H1 (cell line): ENCODE results near the gene PRR19. TPM values are rescaled to one million over a fixed set of nuclear protein-coding genes. Genes with fewer than 3 reads are reported as not detected.

ENCODE experiments used
- CTCF ChIA-PET: fragments of 300-600 bp; sonication (Branson Sonifier 250); formaldehyde crosslinking; loops from one replicate; lab custom pipeline; 2021; ENCODE audit not compliant: partially characterized antibody; lab: Charles Lee
- POLR2A ChIA-PET: fragments of 300-600 bp; sonication (Branson Sonifier 250); formaldehyde crosslinking; loops from one replicate; lab custom pipeline; 2021; ENCODE audit warnings: inconsistent platforms; ENCODE audit not compliant: partially characterized antibody; lab: Charles Lee
- DNase-seq, 2 experiments: peaks; one replicate each; pipeline versions ENCODE4 v3.0.0 to v3.0.0-alpha.2; 2010 to 2022; ENCODE audit warnings: low spot score in 2 of 2, low read depth in 1 of 2, mixed read lengths in 1 of 2
- FAIRE-seq: peaks from 2 replicates; lab custom pipeline; 2011; peaks lifted over from hg19 to GRCh38; lab: Jason Lieb, UNC
- H2AFZ ChIP-seq: 2 replicates; pipeline ENCODE4 v1.8.1; 2012; ENCODE audit warnings: low read length, inconsistent platforms
- H2AK5ac ChIP-seq: 2 replicates; pipeline ENCODE4 v1.6.1; 2013; ENCODE audit warnings: low read depth, low read length
- H2BK120ac ChIP-seq: replicated peaks from 2 replicates; pipeline ENCODE3; 2013; ENCODE audit warnings: low read depth, low read length, inconsistent platforms
- H2BK12ac ChIP-seq: 2 replicates; pipeline ENCODE4 v1.6.1; 2013; ENCODE audit warnings: low read depth, low read length
- H2BK15ac ChIP-seq: 2 replicates; pipeline ENCODE4 v1.6.1; 2013; ENCODE audit warnings: low read length
- H2BK20ac ChIP-seq: 2 replicates; pipeline ENCODE4 v1.6.1; 2013; ENCODE audit warnings: low read length
- H2BK5ac ChIP-seq: 2 replicates; pipeline ENCODE4 v1.6.1; 2013; ENCODE audit warnings: low read depth, low read length
- H3K14ac ChIP-seq: 2 replicates; pipeline ENCODE4 v1.6.1; 2013; ENCODE audit warnings: inconsistent platforms; ENCODE audit not compliant: insufficient read length
- H3K18ac ChIP-seq: 2 replicates; pipeline ENCODE4 v1.6.1; 2013; ENCODE audit warnings: low read length; ENCODE audit errors: extremely low read depth
- H3K23ac ChIP-seq: 2 replicates; pipeline ENCODE4 v1.6.1; 2013; ENCODE audit warnings: inconsistent platforms; ENCODE audit not compliant: insufficient read length
- H3K23me2 ChIP-seq: 2 replicates; pipeline ENCODE4 v1.6.1; 2013; ENCODE audit warnings: low read depth, low read length
- H3K27ac ChIP-seq: 2 replicates; pipeline ENCODE4 v1.6.1; 2011; ENCODE audit warnings: low read depth, low read length, inconsistent platforms
- H3K27me3 ChIP-seq, 4 experiments: replicated peaks in 1 of 4; 1 replicate in 1 of 4; 2 replicates in 3 of 4; pipeline versions ENCODE4 v1.6.1 to v1.8.1; 2011 to 2013; ENCODE audit warnings: low read length in 3 of 4, mild to moderate bottlenecking in 3 of 4, inconsistent platforms in 2 of 4, mixed read lengths in 2 of 4, moderate library complexity in 1 of 4; ENCODE audit not compliant: control insufficient read depth in 3 of 4, insufficient read depth in 3 of 4; ENCODE audit errors: extremely low read depth in 1 of 4
- H3K36me3 ChIP-seq, 4 experiments: 2 replicates each; pipeline versions ENCODE4 v1.6.1 to v1.8.1; 2011 to 2013; ENCODE audit warnings: mild to moderate bottlenecking in 4 of 4, low read length in 3 of 4, moderate library complexity in 2 of 4, control low read depth in 1 of 4, inconsistent platforms in 1 of 4; ENCODE audit not compliant: insufficient read depth in 4 of 4, control insufficient read depth in 2 of 4
- H3K4ac ChIP-seq: replicated peaks from 2 replicates; pipeline ENCODE3; 2013; ENCODE audit warnings: low read length, low read depth, mixed read lengths, inconsistent platforms; ENCODE audit not compliant: insufficient read length
- H3K4me1 ChIP-seq, 4 experiments: replicated peaks in 1 of 4; 1 replicate in 1 of 4; 2 replicates in 3 of 4; pipeline versions ENCODE4 v1.6.1 to v1.8.1; 2011 to 2013; ENCODE audit warnings: low read length in 3 of 4, inconsistent platforms in 2 of 4, mixed read lengths in 1 of 4; ENCODE audit not compliant: insufficient read depth in 4 of 4, control insufficient read depth in 3 of 4
- H3K4me2 ChIP-seq, 2 experiments: 2 replicates each; pipeline versions ENCODE4 v1.6.1 to v1.8.1; 2011 to 2013; ENCODE audit warnings: low read depth in 2 of 2, low read length in 2 of 2, control low read depth in 1 of 2, inconsistent platforms in 1 of 2, mild to moderate bottlenecking in 1 of 2; ENCODE audit not compliant: insufficient read depth in 1 of 2
- H3K4me3 ChIP-seq, 4 experiments: fragments of 200-600, 300-600 bp in 1 of 4; sonication (generic), shearing (Covaris generic), sonication (Bioruptor Twin) in 1 of 4; 2 replicates each; pipeline versions ENCODE4 v1.5.1 to v1.8.1; 2011 to 2016; ENCODE audit warnings: low read length in 4 of 4, low read depth in 3 of 4, control low read depth in 2 of 4, inconsistent platforms in 2 of 4, mild to moderate bottlenecking in 2 of 4, mixed read lengths in 1 of 4, moderate library complexity in 1 of 4; ENCODE audit not compliant: insufficient read depth in 2 of 4; ENCODE audit errors: extremely low read depth in 1 of 4
- H3K56ac ChIP-seq: replicated peaks from 2 replicates; pipeline ENCODE3; 2013; ENCODE audit warnings: low read depth, mild to moderate bottlenecking, mixed read lengths, low read length, inconsistent platforms; ENCODE audit not compliant: insufficient read length
- H3K79me1 ChIP-seq: 2 replicates; pipeline ENCODE4 v1.6.1; 2013; ENCODE audit warnings: low read depth, low read length, control low read depth
- H3K79me2 ChIP-seq, 2 experiments: 2 replicates each; pipeline versions ENCODE4 v1.6.1 to v1.8.1; 2012 to 2013; ENCODE audit warnings: low read length in 2 of 2, mild to moderate bottlenecking in 2 of 2, inconsistent platforms in 1 of 2; ENCODE audit not compliant: insufficient read depth in 2 of 2, control insufficient read depth in 1 of 2
- H3K9ac ChIP-seq, 4 experiments: replicated peaks in 1 of 4; 1 replicate in 1 of 4; 2 replicates in 3 of 4; pipeline versions ENCODE4 v1.6.1 to v1.8.1; 2011 to 2013; ENCODE audit warnings: low read depth in 3 of 4, low read length in 3 of 4, control low read depth in 2 of 4, mild to moderate bottlenecking in 2 of 4, moderate library complexity in 2 of 4, inconsistent platforms in 1 of 4; ENCODE audit errors: extremely low read depth in 1 of 4
- H3K9me3 ChIP-seq, 2 experiments: 2 replicates each; pipeline versions ENCODE4 v1.6.1 to v1.8.1; 2012 to 2013; ENCODE audit warnings: mild to moderate bottlenecking in 2 of 2, moderate library complexity in 2 of 2, control low read depth in 1 of 2, inconsistent platforms in 1 of 2, low read depth in 1 of 2, low read length in 1 of 2, mixed read lengths in 1 of 2; ENCODE audit not compliant: insufficient read depth in 2 of 2
- H4K20me1 ChIP-seq, 2 experiments: replicated peaks in 1 of 2; 2 replicates each; pipeline versions ENCODE3 to v1.8.1; 2011 to 2013; ENCODE audit warnings: inconsistent platforms in 2 of 2, low read length in 2 of 2, mild to moderate bottlenecking in 1 of 2; ENCODE audit not compliant: insufficient read depth in 2 of 2, control insufficient read depth in 1 of 2
- H4K5ac ChIP-seq: 2 replicates; pipeline ENCODE4 v1.6.1; 2013; ENCODE audit warnings: low read length, low read depth, mixed read lengths, inconsistent platforms; ENCODE audit not compliant: insufficient read length
- H4K8ac ChIP-seq: 2 replicates; pipeline ENCODE4 v1.8.0; 2013; ENCODE audit warnings: mild to moderate bottlenecking, moderate library complexity, low read length, inconsistent platforms; ENCODE audit not compliant: insufficient read depth; ENCODE audit errors: extremely low read depth
- H4K91ac ChIP-seq: replicated peaks from 2 replicates; pipeline ENCODE3; 2013; ENCODE audit warnings: low read length, mixed read lengths, inconsistent platforms; ENCODE audit not compliant: insufficient read length
- BACH1 ChIP-seq: IDR thresholded peaks from 2 replicates; pipeline ENCODE4 v1.6.1; 2012; ENCODE audit warnings: low read length, improper control_type of control experiment
- BCL11A ChIP-seq, 2 experiments: IDR thresholded peaks; one replicate each; pipeline ENCODE4 v1.6.1; 2011; ENCODE audit warnings: low read depth in 2 of 2, low read length in 2 of 2, mild to moderate bottlenecking in 2 of 2
- CEBPB ChIP-seq: IDR thresholded peaks from 2 replicates; pipeline ENCODE4 v1.6.1; 2012; ENCODE audit warnings: low read depth, low read length
- EZH2 ChIP-seq: fragments of 200-600 bp; sonication (generic); IDR thresholded peaks from 2 replicates; pipeline ENCODE4 v1.7.1; 2012; ENCODE audit warnings: low read depth, mild to moderate bottlenecking, moderate library complexity, low read length, inconsistent platforms; ENCODE audit not compliant: severe bottlenecking
- HDAC2 ChIP-seq, 2 experiments: fragments of 300-600 bp in 1 of 2; sonication (generic) in 1 of 2; IDR thresholded peaks; 2 replicates each; pipeline ENCODE4 v1.6.1; 2011 to 2012; ENCODE audit warnings: low read depth in 2 of 2, low read length in 2 of 2, mild to moderate bottlenecking in 2 of 2, moderate library complexity in 2 of 2, borderline replicate concordance in 1 of 2, inconsistent platforms in 1 of 2
- KDM1A ChIP-seq: fragments of 200-600, 300-600 bp; sonication (generic); IDR thresholded peaks from 2 replicates; pipeline ENCODE4 v1.7.1; 2016; ENCODE audit warnings: mild to moderate bottlenecking, low read length, borderline replicate concordance
- MAFK ChIP-seq: IDR thresholded peaks from 2 replicates; pipeline ENCODE4 v1.6.1; 2012; ENCODE audit warnings: low read depth, mild to moderate bottlenecking, improper control_type of control experiment, low read length
- RBBP5 ChIP-seq: IDR thresholded peaks from 2 replicates; pipeline ENCODE4 v1.7.1; 2012; ENCODE audit warnings: low read depth, mild to moderate bottlenecking, inconsistent platforms, low read length, moderate library complexity, borderline replicate concordance
- RFX5 ChIP-seq: IDR thresholded peaks from 2 replicates; pipeline ENCODE4 v1.6.1; 2011; ENCODE audit warnings: low read depth, low read length, improper control_type of control experiment, borderline replicate concordance
- RXRA ChIP-seq: IDR thresholded peaks from 2 replicates; pipeline ENCODE4 v1.6.1; 2011; ENCODE audit warnings: low read depth, mild to moderate bottlenecking, low read length, moderate library complexity; ENCODE audit not compliant: insufficient read depth
- SP1 ChIP-seq: IDR thresholded peaks from 2 replicates; pipeline ENCODE4 v1.6.1; 2011; ENCODE audit warnings: low read depth, low read length
- SP2 ChIP-seq: IDR thresholded peaks from 2 replicates; pipeline ENCODE4 v1.6.1; 2012; ENCODE audit warnings: mild to moderate bottlenecking, low read length, inconsistent platforms
- WGBS, 2 experiments: shearing (Covaris generic) in 1 of 2; methylation state at CpG; one replicate each; pipeline versions ENCODE4 v1.1.6 to v1.1.7; 2013 to 2015; ENCODE audit warnings: low lambda C conversion rate in 2 of 2, mixed read lengths in 2 of 2, inconsistent platforms in 1 of 2, low coverage in 1 of 2, missing lambda C conversion rate in 1 of 2; ENCODE audit not compliant: insufficient replicate concordance in 2 of 2, insufficient coverage in 1 of 2, insufficient read length in 1 of 2; ENCODE audit errors: extremely low coverage in 1 of 2, missing lambda C conversion rate in 1 of 2; 5-methylcytosine and 5-hydroxymethylcytosine counted together
- polyA plus RNA-seq, 7 experiments: library from polyadenylated mRNA; depleted of rRNA in 3 of 7; stranded (reverse) in 5 of 7; unstranded in 2 of 7; fragments of >200 nt in 5 of 7; fragments of 200-250 nt in 2 of 7; gene quantifications; 1 replicate in 5 of 7; 2 replicates in 1 of 7; 4 replicates in 1 of 7; pipeline versions ENCODE4 v1.2.1 to v1.2.3, GENCODE V29; 2011 to 2013; ENCODE audit warnings: missing spikeins in 2 of 7, mixed read lengths in 2 of 7
- total RNA-seq: library from RNA; stranded (reverse); fragmentation: NEBNext Ultra II Directional; extraction: Animal tissue kit (Norgen Biotek cat#: 25700); gene quantifications from 2 replicates; pipeline ENCODE4 v1.2.1, GENCODE V29; 2021
- TF ChIP-seq, protein P1 (sequence below): IDR thresholded peaks from 2 replicates; pipeline ENCODE4 v1.6.1; 2012; ENCODE audit warnings: inconsistent platforms

The PRR19 gene
- total and polyA plus RNA-seq, 2 of the 8 experiments (the other 6 are each of a cell fraction or from before 2014, with no cell fraction given): 7.2 to 7.5 TPM

GRCh38 chr19:42328106-42328505, 26.2 kb downstream of the PRR19 start:
- Histone ChIP-seq H3K4me1 (peaks cover 0 to 4% (median 1%) of the 10 kb centered on the region in 4 experiments; a peak in 3 of 7 replicates), H4K5ac (no peak overlapping the region), H2AFZ (no peak overlapping the region), H3K9me3 (no peaks in the 10 kb centered on the region), H3K79me1 (peaks cover 8% of the 10 kb centered on the region; the same call in 1 of the 2 replicates), H4K20me1 (peaks cover 0 to 10% of the 10 kb centered on the region in 2 experiments), H3K27me3 (peaks cover 0 to 12% (median 5%) of the 10 kb centered on the region in 4 experiments; a peak in 5 of 7 replicates), H3K56ac (no peak overlapping the region), H3K9ac (no peak overlapping the region), H3K36me3 (no peaks in the 10 kb centered on the region), H3K4me2 (no peak overlapping the region), H3K18ac (no peak overlapping the region), H3K4me3 (no peak overlapping the region), H3K14ac (no peak overlapping the region), H3K23me2 (peaks cover 13% of the 10 kb centered on the region; the same call in 1 of the 2 replicates), H2AK5ac (no peak overlapping the region), H2BK20ac (no peak overlapping the region), H3K23ac (no peak overlapping the region), H3K79me2 (peaks cover 0 to 16% of the 10 kb centered on the region in 2 experiments; a peak in 1 of 4 replicates), H2BK5ac (no peak overlapping the region), H2BK12ac (no peak overlapping the region), H4K8ac (no peak overlapping the region), H2BK15ac (no peak overlapping the region), H2BK120ac (no peak overlapping the region), H3K4ac (no peak overlapping the region), H4K91ac (no peak overlapping the region), H3K27ac (no peak overlapping the region)
- ChIA-PET CTCF (interaction anchor here (0.6 to 8.8 kb wide), 11 partner anchors 9 to 127 kb away, joined by 3 to 90 read pairs (median 4); no protein-coding TSS in a partner anchor), POLR2A (interaction anchor here (0.6 to 0.9 kb wide), 2 partner anchors 72 to 886 kb away, joined by 3 read pairs; no protein-coding TSS in a partner anchor)
- FAIRE-seq (no peak), DNase-seq (no peak)
- WGBS, 2 experiments: 89% methylated on average over 1 of the region's 1 CpG; no CpG with 5 or more reads in 1 of the 2 experiments
- TF ChIP-seq RBBP5 (no peak), SP1 (no peak), EZH2 (no peak), KDM1A (no peak), HDAC2 (IDR thresholded peaks at IDR 0.05; ENCODE audit: borderline replicate concordance in 1 of 2, low read depth in 2 of 2, low read length in 2 of 2) (no peak), SP2 (no peak), MAFK (no peak), BACH1 (no peak), BCL11A (IDR thresholded peaks at IDR 0.05; ENCODE audit: low read depth in 2 of 2, low read length in 2 of 2) (no peak), RFX5 (no peak), CEBPB (no peak), RXRA (no peak)
- TF ChIP-seq, protein P1, sequence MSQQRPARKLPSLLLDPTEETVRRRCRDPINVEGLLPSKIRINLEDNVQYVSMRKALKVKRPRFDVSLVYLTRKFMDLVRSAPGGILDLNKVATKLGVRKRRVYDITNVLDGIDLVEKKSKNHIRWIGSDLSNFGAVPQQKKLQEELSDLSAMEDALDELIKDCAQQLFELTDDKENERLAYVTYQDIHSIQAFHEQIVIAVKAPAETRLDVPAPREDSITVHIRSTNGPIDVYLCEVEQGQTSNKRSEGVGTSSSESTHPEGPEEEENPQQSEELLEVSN: no peak
